WERI-Rb-1 (cell line): ENCODE data around the gene PAX2.

Experiments used
- DNase-seq: peaks from one replicate; pipeline ENCODE4 v3.0.0-alpha.2; 2020
- H3K27ac ChIP-seq: fragments of 250-450 bp; sonication (Bioruptor Pico); 2 replicates; pipeline ENCODE4 v1.5.1; 2020; ENCODE audit warnings: mild to moderate bottlenecking, moderate library complexity
- H3K27me3 ChIP-seq: fragments of 250-450 bp; sonication (Bioruptor Pico); 2 replicates; pipeline ENCODE4 v1.5.1; 2021; ENCODE audit warnings: mild to moderate bottlenecking, low read depth, moderate library complexity; ENCODE audit not compliant: insufficient read depth, severe bottlenecking
- H3K36me3 ChIP-seq: fragments of 250-450 bp; sonication (Bioruptor Pico); 2 replicates; pipeline ENCODE4 v1.5.1; 2020; ENCODE audit warnings: mild to moderate bottlenecking, moderate library complexity
- H3K4me3 ChIP-seq: 2 replicates; pipeline ENCODE4 v1.5.1; 2011; ENCODE audit warnings: low read depth, mild to moderate bottlenecking, control low read depth, low read length
- H3K9me3 ChIP-seq: fragments of 250-450 bp; sonication (Bioruptor Pico); 2 replicates; pipeline ENCODE4 v1.5.1; 2021; ENCODE audit warnings: mild to moderate bottlenecking, moderate library complexity; ENCODE audit not compliant: severe bottlenecking
- TF ChIP-seq, protein P1 (sequence below): IDR thresholded peaks from 2 replicates; pipeline ENCODE4 v1.5.1; 2011; ENCODE audit warnings: low read depth, mild to moderate bottlenecking, control low read depth, inconsistent platforms, low read length

The PAX2 gene

DNA sequence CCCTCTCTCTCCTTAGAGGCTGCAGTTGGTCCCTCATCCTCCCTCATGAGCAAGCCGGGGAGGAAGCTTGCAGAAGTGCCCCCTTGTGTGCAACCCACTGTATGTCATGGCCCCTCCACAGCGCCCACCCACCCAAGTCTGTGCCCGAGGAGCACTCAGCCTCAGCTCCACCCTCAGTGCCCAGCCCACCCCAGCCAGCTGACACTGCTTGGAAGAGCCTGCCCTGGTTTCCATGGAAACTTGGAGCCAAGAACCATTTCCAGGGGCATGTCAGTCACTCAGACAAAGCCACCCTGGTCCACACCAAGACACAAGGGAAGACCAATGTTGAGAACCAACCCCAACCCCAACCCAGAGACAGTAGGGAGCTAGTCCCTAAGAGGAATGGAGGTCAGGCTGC lies 79.5 kb downstream of the PAX2 start:
- Histone ChIP-seq H3K27me3 (peaks cover 99% of the 10 kb centered on the region), H3K4me3 (no peak overlapping the region), H3K27ac (no peak overlapping the region), H3K36me3 (no peaks in the 10 kb centered on the region), H3K9me3 (no peaks in the 10 kb centered on the region)
- TF ChIP-seq, protein P1, sequence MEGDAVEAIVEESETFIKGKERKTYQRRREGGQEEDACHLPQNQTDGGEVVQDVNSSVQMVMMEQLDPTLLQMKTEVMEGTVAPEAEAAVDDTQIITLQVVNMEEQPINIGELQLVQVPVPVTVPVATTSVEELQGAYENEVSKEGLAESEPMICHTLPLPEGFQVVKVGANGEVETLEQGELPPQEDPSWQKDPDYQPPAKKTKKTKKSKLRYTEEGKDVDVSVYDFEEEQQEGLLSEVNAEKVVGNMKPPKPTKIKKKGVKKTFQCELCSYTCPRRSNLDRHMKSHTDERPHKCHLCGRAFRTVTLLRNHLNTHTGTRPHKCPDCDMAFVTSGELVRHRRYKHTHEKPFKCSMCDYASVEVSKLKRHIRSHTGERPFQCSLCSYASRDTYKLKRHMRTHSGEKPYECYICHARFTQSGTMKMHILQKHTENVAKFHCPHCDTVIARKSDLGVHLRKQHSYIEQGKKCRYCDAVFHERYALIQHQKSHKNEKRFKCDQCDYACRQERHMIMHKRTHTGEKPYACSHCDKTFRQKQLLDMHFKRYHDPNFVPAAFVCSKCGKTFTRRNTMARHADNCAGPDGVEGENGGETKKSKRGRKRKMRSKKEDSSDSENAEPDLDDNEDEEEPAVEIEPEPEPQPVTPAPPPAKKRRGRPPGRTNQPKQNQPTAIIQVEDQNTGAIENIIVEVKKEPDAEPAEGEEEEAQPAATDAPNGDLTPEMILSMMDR: no peak
- DNase-seq: no peak

DNA sequence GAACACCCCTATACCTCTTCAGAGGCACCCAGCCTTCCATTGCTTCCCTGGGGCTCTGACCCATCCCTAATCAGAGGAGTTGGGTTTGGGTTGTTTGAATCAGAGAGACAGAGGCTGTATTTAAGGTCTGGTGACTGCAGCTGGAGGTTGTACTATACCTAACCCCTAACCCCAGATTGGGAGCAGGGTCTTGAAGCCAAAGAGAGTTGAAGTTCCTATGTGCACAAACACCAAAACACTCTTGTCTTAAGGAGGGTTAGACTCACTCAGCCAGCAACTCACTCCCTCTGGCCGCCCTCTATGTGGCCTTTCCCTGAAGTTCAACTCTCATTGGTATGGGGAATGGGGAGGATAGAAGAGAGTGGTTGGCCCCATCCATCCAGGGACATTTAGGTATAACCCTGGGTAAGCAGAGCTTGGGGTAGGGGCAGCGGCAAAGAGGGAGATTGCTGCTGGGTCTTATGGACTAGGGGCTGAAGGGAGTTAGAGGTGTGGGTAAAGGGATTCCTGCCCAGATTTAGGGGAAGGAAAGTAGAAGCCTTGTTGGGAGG lies 80.0 kb downstream of the PAX2 start:
- no peak overlapping the region for H3K27ac ChIP-seq
- H3K36me3 ChIP-seq: no peaks in the 10 kb centered on the region
- peaks cover 99% of the 10 kb centered on the region for H3K27me3 ChIP-seq
- no peaks in the 10 kb centered on the region for H3K9me3 ChIP-seq
- no peak for DNase-seq
- H3K4me3 ChIP-seq: no peak overlapping the region
- TF ChIP-seq, protein P1: no peak

DNA sequence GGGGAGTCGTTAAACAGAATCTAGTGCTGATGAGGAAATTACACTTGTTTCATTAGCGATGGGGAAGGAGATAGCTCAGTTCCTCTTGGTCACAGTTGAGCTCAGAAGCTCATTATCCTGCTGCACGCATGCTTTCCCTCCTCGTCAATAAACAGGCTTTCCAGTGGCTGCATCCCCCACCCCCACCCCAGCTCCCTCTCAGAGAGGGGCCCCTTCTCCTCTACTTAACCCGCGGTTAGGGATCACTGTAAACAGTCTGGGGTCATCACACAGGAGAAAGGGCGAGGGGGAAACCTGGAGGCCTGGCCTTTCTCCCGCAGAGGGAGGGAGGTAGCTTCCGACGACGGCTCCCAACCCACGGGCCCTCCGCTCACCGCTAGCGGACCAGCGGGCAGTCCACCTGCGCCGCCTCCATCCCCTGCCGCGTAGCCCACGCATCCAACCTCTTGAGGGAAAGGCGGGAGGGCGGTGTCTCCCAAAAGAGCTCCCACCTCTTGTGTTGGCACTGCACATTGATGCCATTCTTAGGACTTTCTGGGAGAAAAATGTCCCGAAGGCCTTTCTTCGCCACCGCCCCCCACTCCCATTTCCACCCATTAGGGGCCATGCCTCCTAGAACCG lies 80.8 kb downstream of the PAX2 start:
- Histone ChIP-seq H3K9me3 (no peaks in the 10 kb centered on the region), H3K27me3 (peaks cover 99% of the 10 kb centered on the region), H3K4me3 (no peak overlapping the region; the same call in 1 of the 2 replicates), H3K36me3 (no peaks in the 10 kb centered on the region), H3K27ac (no peak overlapping the region)
- TF ChIP-seq, protein P1: no peak
- DNase-seq: no peak

DNA sequence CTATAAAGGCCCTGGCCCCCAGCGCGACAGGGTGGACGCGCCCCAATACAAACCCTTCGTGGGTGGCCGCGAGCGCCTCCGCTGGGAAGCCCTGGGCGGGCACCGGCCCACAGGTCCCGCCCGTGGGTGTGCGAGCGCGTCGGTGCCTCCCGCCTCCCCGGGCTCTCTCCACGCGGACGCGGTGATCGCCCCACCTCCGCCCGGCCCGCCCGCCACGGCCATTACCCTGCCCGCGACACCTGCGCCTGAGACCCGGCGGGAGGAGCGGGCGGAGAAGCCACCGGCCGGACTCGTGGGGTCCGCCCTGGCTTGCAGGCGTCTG lies 81.2 kb downstream of the PAX2 start:
- Histone ChIP-seq H3K27ac (no peak overlapping the region), H3K4me3 (peak overlapping the region; percentile 40), H3K36me3 (no peaks in the 10 kb centered on the region), H3K27me3 (peaks cover 99% of the 10 kb centered on the region), H3K9me3 (no peaks in the 10 kb centered on the region)
- DNase-seq: no peak
- TF ChIP-seq, protein P1: no peak

DNA sequence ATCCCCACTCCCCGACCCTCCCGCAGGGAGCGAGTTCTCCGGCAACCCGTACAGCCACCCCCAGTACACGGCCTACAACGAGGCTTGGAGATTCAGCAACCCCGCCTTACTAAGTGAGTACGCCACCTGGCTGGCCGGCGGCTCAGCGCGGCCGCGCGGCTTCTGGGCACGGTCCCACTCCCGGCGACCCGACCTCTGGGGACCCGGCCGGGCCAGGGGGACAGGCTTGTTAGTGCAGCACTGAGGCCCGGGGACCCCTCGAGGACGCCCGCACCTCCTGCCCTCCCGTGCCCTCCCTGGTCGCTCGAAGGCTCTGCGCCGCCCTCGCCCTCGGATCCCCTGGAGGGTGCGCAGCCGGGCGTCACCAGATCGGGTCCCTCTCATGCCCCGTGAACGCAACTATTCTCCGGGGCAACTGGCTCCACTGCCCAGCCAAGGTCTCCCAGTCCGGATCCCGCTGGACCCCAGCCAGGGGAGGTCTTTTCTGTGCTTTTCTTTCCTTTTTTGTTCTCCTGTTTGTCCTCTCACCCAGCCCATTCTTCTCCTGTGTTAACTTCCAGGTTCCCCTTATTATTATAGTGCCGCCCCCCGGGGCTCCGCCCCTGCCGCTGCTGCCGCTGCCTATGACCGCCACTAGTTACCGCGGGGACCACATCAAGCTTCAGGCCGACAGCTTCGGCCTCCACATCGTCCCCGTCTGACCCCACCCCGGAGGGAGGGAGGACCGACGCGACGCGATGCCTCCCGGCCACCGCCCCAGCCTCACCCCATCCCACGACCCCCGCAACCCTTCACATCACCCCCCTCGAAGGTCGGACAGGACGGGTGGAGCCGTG lies 81.8 kb downstream of the PAX2 start:
- Histone ChIP-seq H3K9me3 (no peaks in the 10 kb centered on the region), H3K27me3 (peaks cover 99% of the 10 kb centered on the region), H3K4me3 (peak overlapping the region; percentile 40), H3K27ac (no peak overlapping the region), H3K36me3 (no peaks in the 10 kb centered on the region)
- peak; percentile 56 for DNase-seq
- TF ChIP-seq, protein P1: peak; percentile 50
